RPMI7951 (cell line): ENCODE data around the gene ZNF618. TPM values are rescaled to one million over a fixed set of nuclear protein-coding genes. Genes with fewer than 3 reads are reported as not detected.

Experiments
- DNase-seq: peaks from one replicate; pipeline ENCODE4 v3.0.0-alpha.2; 2012; ENCODE audit warnings: low read depth
- total RNA-seq: library from RNA; depleted of rRNA; stranded (reverse); fragments of >200 nt; shearing (Covaris generic); gene quantifications from 2 replicates; pipeline ENCODE4 v1.2.3, GENCODE V29; 2014

ZNF618 gene
- total RNA-seq, 1 experiment from 2014 or later = 2.9 TPM

DNA sequence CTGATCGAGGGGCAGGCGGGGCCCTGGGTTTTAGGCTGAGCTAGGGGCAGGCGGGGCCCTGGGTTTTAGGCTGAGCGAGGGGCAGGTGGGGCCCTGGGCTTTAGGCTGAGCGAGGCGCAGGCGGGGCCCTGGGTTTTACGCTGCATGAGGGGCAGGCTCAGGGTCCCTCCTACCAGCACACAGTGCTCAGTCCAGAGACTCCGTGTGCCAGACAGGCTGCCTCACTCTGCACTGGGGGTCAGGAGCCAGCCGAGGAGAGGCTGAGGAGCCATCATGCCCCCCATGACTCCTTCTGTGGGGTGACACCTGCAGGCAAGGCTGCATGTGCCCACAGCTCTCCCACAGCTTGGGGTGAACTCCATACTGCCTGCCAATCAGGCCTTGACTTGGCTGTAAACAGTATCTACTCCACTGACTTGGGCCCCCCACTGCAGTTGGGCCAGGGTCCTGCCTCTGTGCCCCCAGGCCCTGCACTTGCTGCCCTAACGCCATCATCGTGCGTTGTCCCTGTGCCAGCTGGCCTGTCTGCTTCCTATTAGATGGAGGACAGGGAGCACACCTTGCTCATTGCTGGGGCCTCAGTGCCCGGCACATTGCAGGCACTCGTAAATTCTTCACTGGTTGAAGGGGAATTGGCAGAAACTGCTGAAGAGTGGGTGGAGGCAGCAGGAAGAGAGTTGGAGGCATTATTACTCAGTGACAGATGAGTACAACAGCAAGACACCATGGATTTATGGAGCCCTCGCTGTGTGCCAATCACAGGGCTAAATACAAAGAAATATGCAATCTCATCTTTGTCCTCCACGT is 123.3 kb downstream of the ZNF618 start:
- no peak for DNase-seq

DNA sequence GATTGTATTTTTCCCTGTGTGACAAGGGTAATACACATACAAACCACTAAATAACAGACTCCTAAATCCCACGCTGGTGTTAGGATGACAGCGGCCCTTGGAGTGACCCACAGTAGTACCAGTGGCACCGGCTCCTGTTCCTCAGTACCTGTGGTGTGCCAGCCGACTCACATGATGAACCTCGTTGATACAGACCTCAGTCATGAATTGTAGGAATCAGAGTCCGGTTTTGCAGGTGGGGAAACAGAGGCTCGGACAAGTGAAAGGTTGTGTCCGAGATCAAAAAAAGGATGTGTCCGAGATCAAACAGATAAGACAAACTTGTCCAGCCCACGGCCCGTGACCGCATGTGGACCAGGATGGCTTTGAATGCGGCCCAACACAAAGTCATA is 124.0 kb downstream of the ZNF618 start:
- no peak for DNase-seq

DNA sequence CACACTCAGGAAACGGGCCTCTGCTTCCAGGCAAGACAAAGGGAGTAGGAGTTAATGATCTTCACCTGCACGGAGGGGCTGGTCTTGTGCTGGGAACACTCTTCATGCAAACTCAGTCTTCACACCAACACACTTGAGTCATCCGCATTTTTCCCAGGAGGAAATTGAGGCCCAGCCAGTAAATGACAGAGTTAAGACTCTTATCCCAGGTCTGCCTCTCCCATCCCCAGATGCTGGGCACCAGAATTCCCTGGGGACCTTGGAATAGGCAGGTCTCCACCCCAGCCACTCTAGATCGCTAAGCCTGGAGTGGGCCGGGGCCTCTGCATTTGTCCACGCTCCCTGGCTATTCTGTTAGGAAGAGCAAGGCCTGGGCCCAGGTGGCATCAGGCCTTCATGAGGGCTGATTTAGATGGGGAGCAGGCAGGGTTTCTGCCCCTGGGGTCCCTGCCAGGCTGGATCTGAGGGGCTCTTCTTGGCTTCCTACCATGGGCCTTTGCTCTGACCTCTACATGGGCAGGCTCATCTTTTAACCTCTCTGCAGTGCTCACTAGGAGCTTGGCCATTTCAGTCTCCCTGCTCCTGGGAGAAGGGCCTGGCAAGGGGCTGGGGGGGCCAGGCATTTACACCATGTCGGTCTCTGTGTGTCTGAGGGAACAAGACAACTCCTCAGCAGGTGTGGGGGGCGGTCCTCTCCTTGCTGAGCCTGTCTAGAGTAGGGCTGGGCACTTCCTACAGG is 124.7 kb downstream of the ZNF618 start:
- no peak for DNase-seq

DNA sequence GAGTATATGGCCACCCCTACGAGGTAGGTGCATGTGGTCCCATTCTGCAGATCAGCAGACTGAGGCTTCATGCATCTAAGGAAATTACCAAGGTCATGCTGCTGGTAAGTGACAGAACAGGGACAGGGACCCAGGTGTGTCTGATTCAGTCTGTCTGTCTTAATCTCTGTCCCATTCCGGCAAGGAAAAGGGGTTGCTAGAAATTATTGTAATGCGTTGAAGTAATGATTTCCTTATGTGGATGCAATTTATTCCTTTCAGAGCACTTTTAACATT is 125.2 kb downstream of the ZNF618 start:
- DNase-seq = no peak

DNA sequence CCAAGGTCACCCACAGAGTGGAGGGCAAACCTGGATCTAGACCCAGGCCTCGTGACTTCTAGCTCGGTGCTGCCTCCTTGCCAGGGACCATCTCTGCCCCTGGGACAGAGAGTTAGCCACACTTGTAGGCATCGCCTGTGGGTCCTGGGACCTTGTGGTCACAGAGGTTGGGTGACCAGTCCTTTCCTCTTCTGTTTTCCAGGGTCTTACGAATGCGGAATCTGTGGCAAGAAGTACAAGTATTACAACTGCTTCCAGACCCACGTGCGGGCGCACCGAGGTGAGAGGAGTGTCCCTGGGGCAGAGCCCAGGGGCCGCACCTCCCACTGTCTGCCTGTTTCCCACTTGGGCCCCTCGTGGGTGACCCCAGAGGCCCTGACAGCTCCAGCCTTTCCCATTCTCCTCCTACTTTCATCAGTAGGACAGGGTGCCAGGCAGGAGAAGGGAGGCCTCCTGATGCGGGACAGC is 125.7 kb downstream of the ZNF618 start:
- no peak for DNase-seq

DNA sequence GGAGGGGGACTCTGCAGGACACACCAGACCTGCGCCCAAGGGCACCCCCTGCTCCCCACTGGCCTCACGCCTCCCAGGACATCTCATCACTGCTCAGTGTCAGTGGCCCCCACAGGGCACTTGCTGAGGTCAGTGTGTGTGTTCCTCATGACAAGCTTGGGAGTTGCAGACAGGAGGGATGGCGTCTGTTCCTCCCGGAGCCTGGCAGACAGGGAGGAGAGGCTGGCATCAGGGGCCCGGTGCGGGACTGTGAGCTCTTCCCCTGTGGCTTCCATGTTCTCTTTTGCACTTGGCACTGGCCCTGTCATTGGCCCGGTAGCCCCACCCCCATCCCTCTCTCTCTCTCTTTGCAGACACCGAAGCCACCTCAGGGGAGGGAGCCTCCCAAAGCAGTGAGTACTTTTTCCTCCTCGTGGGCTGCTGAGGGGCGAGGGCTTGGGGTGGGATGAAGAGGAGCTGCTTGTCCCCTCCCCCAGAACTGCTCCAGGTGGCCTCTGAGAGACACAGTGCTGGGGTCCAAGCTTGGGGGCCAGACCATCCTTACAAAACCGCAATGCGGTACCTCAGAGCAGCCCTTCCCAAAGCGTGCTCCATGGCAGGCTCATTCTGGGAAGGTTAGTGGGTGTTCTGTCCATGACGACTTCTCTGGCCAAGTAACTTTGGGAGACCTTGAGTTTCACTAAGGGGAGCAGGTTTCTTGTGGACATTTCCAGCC is 126.3 kb downstream of the ZNF618 start:
- no peak for DNase-seq

DNA sequence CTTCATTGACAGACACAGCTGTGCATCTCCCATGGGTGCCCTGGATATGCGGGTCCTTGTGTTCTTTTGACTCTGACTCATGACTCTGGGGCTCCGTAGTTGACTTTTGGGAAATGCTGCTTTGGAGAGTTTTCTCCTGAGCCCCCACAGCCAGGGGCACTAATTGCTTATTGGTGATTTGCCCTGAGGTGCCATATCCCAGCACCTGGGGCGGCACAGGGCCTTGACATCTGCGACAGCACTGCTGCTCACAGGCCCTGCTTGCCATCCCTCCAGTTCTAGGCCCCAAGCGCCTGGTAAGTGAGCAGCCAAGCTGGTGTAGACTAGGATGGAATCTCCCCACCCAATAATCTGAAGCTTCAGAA is 126.9 kb downstream of the ZNF618 start:
- no peak for DNase-seq

DNA sequence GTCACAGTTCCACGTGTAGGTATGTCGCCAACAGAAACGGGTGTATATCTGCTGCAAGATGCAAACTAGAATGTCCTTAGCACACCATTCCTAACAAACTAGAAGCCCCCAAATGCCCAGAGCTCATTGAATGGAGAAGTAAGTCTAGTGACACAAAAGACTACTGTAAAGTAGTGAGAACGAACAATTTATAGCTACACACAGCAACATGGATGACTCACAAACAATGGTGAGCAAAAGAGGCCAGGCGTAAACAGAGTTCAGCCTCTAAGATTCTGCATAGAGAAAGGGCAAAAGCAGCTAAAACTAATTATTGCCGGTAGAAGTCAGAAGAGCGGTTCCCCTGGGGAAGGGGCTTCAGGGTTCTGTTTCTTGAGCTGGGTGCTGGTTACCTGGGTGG is 127.2 kb downstream of the ZNF618 start:
- peak; percentile 5 for DNase-seq

DNA sequence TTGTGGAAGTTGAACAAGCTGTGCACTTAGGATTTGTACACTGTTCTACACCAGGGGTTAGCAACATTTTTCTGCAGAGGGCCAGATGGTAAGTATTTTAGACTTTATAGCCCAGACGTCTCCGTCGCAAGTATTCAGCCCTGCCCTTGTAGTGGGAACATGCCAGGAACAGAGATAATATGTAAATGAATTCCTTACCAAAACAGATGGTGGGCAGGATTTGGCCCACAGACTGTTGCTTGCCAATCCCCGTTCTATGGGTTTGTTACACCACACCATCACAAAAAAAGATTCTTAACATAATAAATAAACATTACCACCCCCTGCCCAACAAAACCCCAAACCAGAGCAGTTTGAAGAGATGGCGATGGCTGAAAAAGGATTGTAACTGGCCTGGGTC is 127.6 kb downstream of the ZNF618 start:
- DNase-seq = no peak

DNA sequence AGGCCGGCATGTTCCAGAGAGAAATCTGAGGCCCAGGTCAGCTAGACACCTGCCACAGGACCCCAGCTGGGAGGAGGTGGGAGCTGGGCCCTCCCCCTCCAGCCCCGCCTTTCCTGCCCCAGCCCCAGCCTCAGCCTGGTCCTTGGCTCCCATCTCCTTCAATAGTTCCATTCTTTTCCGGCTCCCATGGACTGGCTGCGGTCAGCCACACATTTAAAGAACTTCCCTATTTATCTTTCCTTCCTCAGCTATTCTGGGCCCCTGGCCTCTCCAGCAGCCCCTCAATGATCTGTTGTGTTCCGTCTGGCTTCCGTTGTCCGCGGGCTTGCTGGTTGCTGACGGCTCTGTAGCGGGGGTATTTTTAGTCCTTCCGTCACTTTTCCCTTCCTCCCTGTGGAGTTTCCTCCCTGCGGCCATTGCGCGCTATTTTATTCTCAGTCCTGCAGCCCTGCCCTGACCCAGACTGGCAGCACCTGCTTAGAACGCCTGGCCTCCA is 128.2 kb downstream of the ZNF618 start:
- DNase-seq = peak; percentile 39

DNA sequence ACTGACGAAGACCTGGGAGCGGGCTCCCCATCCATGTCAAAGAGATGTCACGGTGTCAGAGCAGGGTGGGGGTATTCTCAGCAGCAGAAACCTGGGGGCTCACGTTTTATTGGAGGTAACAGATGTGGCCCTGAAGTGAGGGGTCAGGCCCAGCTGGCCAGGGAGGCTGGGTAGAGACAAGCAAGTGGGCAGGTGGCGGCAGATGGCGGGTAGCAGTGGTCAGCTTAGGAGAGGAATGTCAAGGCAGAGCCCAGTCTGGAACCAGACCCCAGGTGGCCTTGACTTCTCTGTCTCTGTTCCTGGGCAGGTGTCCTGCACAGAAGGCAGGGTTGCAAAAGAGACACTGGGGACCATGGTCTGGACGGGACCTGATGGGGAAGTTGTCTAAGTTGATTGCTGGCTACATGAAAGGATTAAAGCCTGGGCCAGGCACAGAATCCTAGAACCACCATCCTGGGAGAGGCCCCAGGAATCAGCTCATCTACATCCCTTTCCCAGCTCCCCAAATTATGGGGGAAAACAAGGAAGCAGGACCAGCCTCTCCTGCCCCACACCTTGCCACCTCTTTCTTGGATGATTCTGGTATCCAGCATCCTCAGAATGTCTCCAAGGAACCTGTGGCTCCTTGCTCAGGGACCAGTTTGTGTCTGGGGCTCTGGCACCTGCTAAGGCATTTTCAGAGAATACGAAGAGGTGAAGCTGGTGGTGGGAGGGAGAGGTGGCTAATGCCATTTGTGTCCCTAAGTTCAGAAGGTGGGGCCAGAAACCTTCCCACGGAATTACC is 129.5 kb downstream of the ZNF618 start:
- no peak for DNase-seq

DNA sequence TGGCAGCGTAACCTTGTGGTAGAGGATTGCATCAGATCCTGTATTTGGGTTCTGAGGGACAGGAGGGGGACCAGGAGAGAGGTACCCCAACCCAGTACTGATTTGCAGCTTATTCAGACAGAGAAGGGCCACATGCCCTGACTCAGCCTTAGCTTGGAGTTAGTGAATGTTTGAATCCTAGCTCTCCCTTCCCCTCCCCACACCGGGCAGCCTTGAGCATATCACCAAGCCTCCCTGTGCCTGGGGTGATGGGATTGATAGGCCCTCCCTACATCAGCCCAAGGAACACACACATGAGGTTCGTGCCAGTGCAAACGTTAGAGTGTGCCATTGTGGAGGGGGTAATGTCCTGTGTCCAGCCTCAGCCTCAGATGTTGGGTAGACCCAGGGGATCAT is 130.0 kb downstream of the ZNF618 start:
- no peak for DNase-seq

DNA sequence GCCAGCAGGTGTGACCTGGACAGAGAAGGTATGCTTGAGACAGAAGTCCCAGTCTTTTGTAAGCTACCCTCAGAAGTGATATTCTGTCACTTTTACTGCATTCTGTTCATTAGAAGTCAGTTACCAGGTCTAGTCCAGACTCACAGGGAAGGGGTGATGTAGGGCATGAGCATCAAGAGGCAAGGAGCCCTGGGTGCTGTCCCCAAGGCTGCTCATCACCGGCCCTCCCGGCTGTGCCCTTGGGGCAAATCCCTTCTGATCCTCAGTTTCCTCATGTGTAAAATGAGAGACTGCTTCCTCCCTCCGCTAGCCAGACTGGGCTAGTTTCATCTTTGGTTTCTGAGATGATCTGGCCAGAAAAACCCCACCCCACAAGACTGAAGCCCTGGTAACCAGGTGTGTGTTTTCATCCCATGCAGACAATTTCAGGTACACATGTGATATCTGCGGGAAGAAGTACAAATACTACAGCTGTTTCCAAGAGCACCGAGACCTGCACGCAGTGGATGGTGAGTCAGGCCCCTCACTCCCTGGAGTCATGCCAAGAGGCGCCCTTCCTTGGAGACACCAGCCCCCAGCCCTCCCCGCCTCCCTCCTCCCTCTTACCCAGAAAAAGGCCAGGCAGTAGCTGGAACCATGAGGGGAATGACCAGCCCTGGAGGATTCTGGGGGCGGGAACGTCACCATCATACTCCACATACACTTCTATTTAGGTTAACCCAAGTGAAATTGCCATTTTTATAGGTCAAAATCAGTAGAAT is 131.0 kb downstream of the ZNF618 start:
- DNase-seq = no peak

DNA sequence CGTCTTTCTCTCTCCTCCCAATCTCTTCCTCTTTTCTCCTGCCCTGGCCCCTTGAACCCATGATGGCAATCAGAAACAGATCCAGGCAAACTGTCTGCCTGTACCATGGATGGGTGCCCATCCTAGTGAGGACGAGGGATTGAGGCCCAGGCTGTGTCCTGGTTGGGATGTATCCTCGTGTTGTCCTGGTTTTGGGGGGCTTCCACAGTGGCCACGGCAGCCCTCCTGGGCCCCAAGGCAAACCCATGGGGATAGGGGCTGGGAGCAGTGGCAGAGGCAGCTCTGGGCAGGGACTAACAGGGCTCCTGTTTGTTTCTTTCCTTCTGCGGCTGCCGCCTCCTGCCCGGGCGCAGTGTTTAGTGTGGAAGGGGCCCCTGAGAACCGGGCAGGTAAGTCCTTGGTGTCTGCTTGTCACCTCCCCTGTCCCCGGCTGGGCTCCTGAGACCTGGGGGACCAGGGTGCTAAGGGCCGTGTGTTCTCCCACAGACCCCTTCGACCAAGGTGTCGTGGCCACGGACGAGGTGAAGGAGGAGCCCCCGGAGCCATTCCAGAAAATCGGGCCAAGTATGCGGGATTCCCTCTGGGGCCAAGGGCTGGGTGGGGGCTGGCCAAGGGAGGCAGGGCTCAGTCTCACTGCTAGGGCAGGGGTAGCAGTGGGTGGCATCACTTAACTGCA is 132.0 kb downstream of the ZNF618 start:
- no peak for DNase-seq

DNA sequence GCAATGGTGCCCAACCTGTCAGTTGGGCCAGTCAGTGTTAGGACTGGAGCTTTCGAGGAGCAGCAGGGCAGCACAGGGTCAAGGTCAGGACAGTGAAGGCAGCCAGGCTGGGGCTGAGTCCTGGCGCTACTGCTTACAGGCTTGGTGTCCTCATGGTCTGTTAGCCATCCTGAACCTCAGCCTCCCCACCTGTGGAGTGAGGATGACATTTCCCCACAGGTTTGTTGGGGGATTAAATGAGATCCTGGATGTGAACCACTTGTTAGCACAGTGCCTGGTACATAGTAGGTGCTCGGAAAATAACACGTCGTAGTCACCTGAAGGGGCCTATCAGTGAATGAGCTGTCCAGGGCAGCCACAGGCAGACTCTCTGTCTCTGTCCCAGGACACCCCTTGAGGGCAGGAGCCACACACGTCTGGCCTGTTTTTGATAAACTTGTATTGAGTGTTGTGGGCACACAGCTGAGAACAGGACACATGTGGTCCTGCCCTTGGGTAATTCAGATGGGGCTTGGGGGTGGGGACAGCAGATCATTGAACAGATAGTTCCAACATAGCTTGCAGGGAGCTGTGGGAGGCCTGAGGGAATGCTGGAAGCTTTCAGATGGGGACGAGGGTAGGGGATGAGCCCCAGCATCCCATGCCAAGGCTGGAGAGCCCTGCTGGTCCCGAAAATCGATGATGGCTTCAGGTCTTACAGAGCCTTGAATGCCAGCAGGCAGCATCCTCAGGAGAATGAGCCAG is 132.7 kb downstream of the ZNF618 start:
- DNase-seq = no peak

DNA sequence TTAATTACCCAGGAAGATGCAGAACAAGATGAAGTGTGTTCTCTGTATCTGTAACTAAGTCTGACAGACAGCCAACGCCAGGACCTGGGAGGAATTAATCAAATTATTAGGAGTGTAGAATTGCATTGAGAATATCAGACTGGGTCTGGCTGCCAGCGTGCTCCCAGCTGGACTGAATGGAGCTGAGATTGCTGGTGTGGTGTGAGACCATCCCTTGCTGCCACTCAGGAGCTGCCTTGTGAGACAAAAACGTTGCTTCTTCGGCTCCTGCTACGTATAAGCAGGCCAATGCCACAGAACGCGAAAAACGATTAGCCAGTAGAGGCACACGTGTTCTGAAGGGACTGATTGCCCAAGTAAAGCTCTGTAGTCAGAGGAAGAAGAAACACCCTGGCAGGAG is 135.2 kb downstream of the ZNF618 start:
- no peak for DNase-seq

DNA sequence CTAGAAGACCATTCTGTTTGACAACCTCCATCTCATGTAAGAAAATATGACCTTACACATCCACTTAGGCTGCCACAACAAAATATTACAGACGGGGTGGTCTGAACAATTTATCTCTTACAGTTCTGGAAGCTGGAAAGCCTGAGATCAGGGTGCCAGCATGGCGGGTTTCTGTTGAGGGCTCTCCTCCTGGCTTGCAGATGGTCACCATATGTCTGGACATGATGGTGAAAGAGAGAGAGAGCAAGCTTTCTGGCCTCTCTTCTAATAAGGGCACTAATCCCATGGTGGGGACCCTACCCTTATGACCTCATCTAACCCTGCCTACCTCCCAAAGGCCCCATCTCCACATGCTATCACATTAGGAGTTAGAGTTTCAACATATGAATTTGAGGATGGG is 136.0 kb downstream of the ZNF618 start:
- no peak for DNase-seq

DNA sequence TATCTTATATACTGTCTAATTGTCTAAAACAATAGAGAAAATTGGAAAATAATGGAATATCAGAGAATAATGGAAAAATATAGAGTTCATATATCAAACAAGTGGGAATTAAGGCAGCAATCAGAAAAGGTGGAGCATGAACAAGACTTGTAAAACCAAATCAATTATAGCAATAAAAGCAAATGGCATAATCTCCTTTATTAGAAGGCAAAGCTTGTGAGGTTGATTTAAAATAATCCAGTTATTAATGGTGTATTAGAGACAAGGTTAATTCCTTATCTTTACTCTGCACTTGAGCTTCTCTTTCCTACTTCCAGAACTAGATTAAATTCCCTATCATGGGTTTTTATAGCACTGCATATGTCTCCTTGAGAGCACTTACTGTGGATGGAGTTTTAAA is 137.9 kb downstream of the ZNF618 start:
- no peak for DNase-seq

DNA sequence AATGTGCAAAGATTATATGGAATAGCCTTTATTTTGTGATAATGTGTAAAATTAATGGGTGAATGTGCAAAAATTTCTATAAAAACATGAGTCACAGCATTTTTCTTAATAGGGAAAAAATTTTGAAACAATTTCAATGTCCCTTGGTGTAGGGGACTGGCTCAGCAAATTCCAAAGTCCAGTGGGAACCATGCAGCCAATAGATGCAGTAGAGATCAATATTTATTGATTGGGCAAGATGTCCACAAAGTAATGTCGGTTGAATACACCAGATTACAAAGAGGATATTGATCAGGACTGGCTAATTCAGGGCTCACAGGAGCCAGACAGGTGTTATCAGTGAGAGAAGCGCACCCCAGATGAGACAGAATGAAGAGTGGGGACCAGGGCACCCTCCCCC is 139.5 kb downstream of the ZNF618 start:
- no peak for DNase-seq

DNA sequence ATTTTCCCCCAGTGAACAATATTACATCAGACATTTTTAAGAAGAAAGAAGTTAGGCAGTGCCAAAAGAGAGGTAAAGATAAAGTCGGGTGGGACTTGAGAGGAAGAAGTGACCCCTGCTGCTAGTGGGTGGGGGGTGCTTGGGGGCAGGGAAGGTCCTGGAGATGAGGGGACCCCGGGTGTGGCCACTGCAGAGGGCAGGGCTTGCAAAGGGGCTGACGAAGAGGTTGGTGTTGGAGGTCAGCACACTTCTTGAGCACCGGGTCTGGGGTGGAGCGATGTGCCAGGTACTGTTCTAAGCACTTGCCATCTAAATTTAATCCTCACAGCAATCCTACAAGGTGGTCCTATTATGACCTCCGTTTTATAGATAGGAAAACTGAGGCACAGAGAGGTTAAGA is 140.0 kb downstream of the ZNF618 start:
- DNase-seq = no peak
